GM18498 (cell line): ENCODE measurements around the gene MEGF11.

Experiments used
- ATAC-seq: cut with Tn5 transposase; IDR thresholded peaks from one replicate; pipeline ENCODE4 v1.9.1; 2021; ENCODE audit warnings: mild to moderate bottlenecking, moderate library complexity; ENCODE audit not compliant: unreplicated experiment

The MEGF11 gene

GRCh38 chr15:65954289-65954741 is 299.2 kb downstream of the MEGF11 start:
- ATAC-seq = no peak

GRCh38 chr15:65953622-65954021 is 299.9 kb downstream of the MEGF11 start:
- no peak for ATAC-seq

- ATAC-seq = no peak
These were observed 301.0 kb downstream of the MEGF11 start for GRCh38 chr15:65952391-65953053.

GRCh38 chr15:65951007-65951406 is 302.5 kb downstream of the MEGF11 start:
- ATAC-seq = no peak

GRCh38 chr15:65949491-65949890 is 304.1 kb downstream of the MEGF11 start:
- ATAC-seq = no peak

- ATAC-seq = no peak
These were observed 304.5 kb downstream of the MEGF11 start for GRCh38 chr15:65949011-65949410.

- no peak for ATAC-seq
These were observed 305.2 kb downstream of the MEGF11 start for GRCh38 chr15:65948383-65948782.

GRCh38 chr15:65947041-65947440 is 306.5 kb downstream of the MEGF11 start:
- no peak for ATAC-seq

- no peak for ATAC-seq
These were observed 307.9 kb downstream of the MEGF11 start for GRCh38 chr15:65945616-65946015.

- ATAC-seq = no peak
These were observed 309.1 kb downstream of the MEGF11 start for GRCh38 chr15:65944404-65944803.

GRCh38 chr15:65942436-65942835 is 311.1 kb downstream of the MEGF11 start:
- no peak for ATAC-seq

GRCh38 chr15:65940618-65940909 is 313.0 kb downstream of the MEGF11 start:
- no peak for ATAC-seq

- no peak for ATAC-seq
These were observed 313.5 kb downstream of the MEGF11 start for GRCh38 chr15:65939901-65940617.

GRCh38 chr15:65938604-65939003 is 314.9 kb downstream of the MEGF11 start:
- ATAC-seq = no peak

GRCh38 chr15:65937476-65937875 is 316.1 kb downstream of the MEGF11 start:
- no peak for ATAC-seq

- no peak for ATAC-seq
These were observed 316.5 kb downstream of the MEGF11 start for GRCh38 chr15:65937054-65937453.

- no peak for ATAC-seq
These were observed 317.3 kb downstream of the MEGF11 start for GRCh38 chr15:65936282-65936681.

GRCh38 chr15:65935391-65935790 is 318.2 kb downstream of the MEGF11 start:
- no peak for ATAC-seq

GRCh38 chr15:65931221-65931620 is 322.3 kb downstream of the MEGF11 start:
- ATAC-seq = no peak

- no peak for ATAC-seq
These were observed 323.4 kb downstream of the MEGF11 start for GRCh38 chr15:65930134-65930533.

- no peak for ATAC-seq
These were observed 324.0 kb downstream of the MEGF11 start for GRCh38 chr15:65929573-65929972.

GRCh38 chr15:65927545-65927944 is 326.0 kb downstream of the MEGF11 start:
- ATAC-seq = no peak

- ATAC-seq = no peak
These were observed 326.7 kb downstream of the MEGF11 start for GRCh38 chr15:65926899-65927298.
